ENCODE measurements around the gene SH3RF3. TPM values are rescaled to one million over a fixed set of nuclear protein-coding genes. Genes with fewer than 3 reads are reported as not detected.

SH3RF3 gene
- total and polyA plus RNA-seq, 12 donors = 0.72 to 19.1 (median 12.2) TPM

- peak in 1 of 7 donors; percentile 28 for DNase-seq
- WGBS, 4 donors = 87 to 95% (median 88%) methylated on average over 6 of the region's 6 CpGs
Measured at GRCh38 chr2:109527079-109527478, 398.1 kb downstream of the SH3RF3 start.

GRCh38 chr2:109527846-109528705 lies 399.1 kb downstream of the SH3RF3 start:
- no peaks in the 10 kb centered on the region for H3K9me3 ChIP-seq (replicated peaks in 1 of 3)
- no peak overlapping the region for H3K27ac ChIP-seq
- H3K36me3 ChIP-seq (replicated peaks in 1 of 2) = no peaks in the 10 kb centered on the region
- TF ChIP-seq CTCF (IDR thresholded peaks at IDR 0.05) (no peak), POLR2A (IDR thresholded peaks at IDR 0.05) (no peak)
- intact Hi-C loops (cut with DNase I) = no loop called here
- peak in 2 of 7 donors; percentile 3 to 27 for DNase-seq
- H3K27me3 ChIP-seq = no peaks in the 10 kb centered on the region
- no peaks in the 10 kb centered on the region for H3K4me1 ChIP-seq (replicated peaks in 1 of 2)
- WGBS, 4 donors = 82 to 91% (median 89%) methylated on average over 13 to 16 of the region's 16 CpGs
- no peak overlapping the region for H3K4me3 ChIP-seq

More at GRCh38 chr2:109527079-109527478, 398.1 kb downstream of the SH3RF3 start:
- H3K9me3 ChIP-seq (replicated peaks in 1 of 3) = no peaks in the 10 kb centered on the region
- no peak overlapping the region for H3K4me3 ChIP-seq
- no peaks in the 10 kb centered on the region for H3K4me1 ChIP-seq (replicated peaks in 1 of 2)
- H3K27ac ChIP-seq = no peak overlapping the region
- H3K36me3 ChIP-seq (replicated peaks in 1 of 2) = no peaks in the 10 kb centered on the region
- H3K27me3 ChIP-seq = no peaks in the 10 kb centered on the region
- intact Hi-C loops (cut with DNase I) = no loop called here
- TF ChIP-seq CTCF (IDR thresholded peaks at IDR 0.05) = no peak
- no peak for TF ChIP-seq POLR2A (IDR thresholded peaks at IDR 0.05)

GRCh38 chr2:109528811-109529501 lies 400.0 kb downstream of the SH3RF3 start:
- Histone ChIP-seq H3K27me3 (no peaks in the 10 kb centered on the region), H3K27ac (no peak overlapping the region), H3K4me1 (replicated peaks in 1 of 2) (no peaks in the 10 kb centered on the region), H3K4me3 (no peak overlapping the region), H3K36me3 (replicated peaks in 1 of 2) (no peaks in the 10 kb centered on the region), H3K9me3 (replicated peaks in 1 of 3) (no peaks in the 10 kb centered on the region)
- TF ChIP-seq POLR2A (IDR thresholded peaks at IDR 0.05) (no peak), CTCF (IDR thresholded peaks at IDR 0.05) (no peak)
- DNase-seq = peak in 2 of 7 donors; percentile 8 to 35
- intact Hi-C loops (cut with DNase I) = no loop called here
- WGBS, 4 donors = 88 to 92% (median 88%) methylated on average over 18 to 21 of the region's 21 CpGs

Data from adrenal gland (tissue), 12 donors.